HepG2 (cell line): ENCODE measurements around the gene RTP5. TPM values are rescaled to one million over a fixed set of nuclear protein-coding genes. Genes with fewer than 3 reads are reported as not detected.

Source experiments
- ATAC-seq: fragments of 200-7000 bp; cut with Tn5 transposase; 3 replicates; pipeline ENCODE4 v1.9.1; 2020; ENCODE audit warnings: mild to moderate bottlenecking, moderate library complexity
- BruUV-seq: library from RNA; stranded (reverse); fragments of 400-500 nt; replicated peaks from 2 replicates; lab custom pipeline; 2021; lab: Mats Ljungman, UMichigan
- CTCF ChIA-PET: fragments of 300-600 bp; formaldehyde crosslinking; extraction: SDS; loops from one replicate; lab custom pipeline; 2021; ENCODE audit warnings: low total read pairs, inconsistent platforms, low intra/inter-chr PET ratio; lab: Yijun Ruan, JAX
- POLR2A ChIA-PET: fragments of 350-600 bp; sonication (Branson Sonifier 250); formaldehyde crosslinking; loops from one replicate; lab custom pipeline; 2020; ENCODE audit warnings: antibody characterized with exemption, inconsistent platforms; lab: Yijun Ruan, JAX
- DNase-seq: peaks from one replicate; pipeline ENCODE4 v3.0.0-alpha.2; 2015; ENCODE audit warnings: low spot score
- FAIRE-seq: peaks from 3 replicates; lab custom pipeline; 2011; peaks lifted over from hg19 to GRCh38; lab: Jason Lieb, UNC
- H2AFZ ChIP-seq: one replicate; pipeline ENCODE4 v1.6.1; 2011; ENCODE audit warnings: low read length, inconsistent platforms
- H3K27ac ChIP-seq: fragments of 300-600 bp; 3 replicates; pipeline ENCODE4 v1.8.0; 2011; ENCODE audit warnings: mixed run types, mild to moderate bottlenecking, mixed read lengths, low read length, inconsistent platforms; ENCODE audit not compliant: insufficient read depth; ENCODE audit errors: extremely low read length
- H3K27me3 ChIP-seq, 2 experiments: fragments of 200-600 bp in 1 of 2; 2 replicates in 1 of 2; 3 replicates in 1 of 2; pipeline versions ENCODE4 v1.6.0 to v1.8.0; 2011; ENCODE audit warnings: low read length in 2 of 2, mild to moderate bottlenecking in 2 of 2, moderate library complexity in 2 of 2, inconsistent platforms in 1 of 2; ENCODE audit not compliant: insufficient read depth in 2 of 2, control insufficient read depth in 1 of 2
- H3K36me3 ChIP-seq, 2 experiments: fragments of 200-600 bp in 1 of 2; replicated peaks in 1 of 2; 2 replicates in 1 of 2; 3 replicates in 1 of 2; pipeline versions ENCODE4 v1.5.1 to v1.8.0; 2011; ENCODE audit warnings: low read length in 2 of 2, inconsistent platforms in 1 of 2; ENCODE audit not compliant: insufficient read depth in 2 of 2, control insufficient read depth in 1 of 2
- H3K4me1 ChIP-seq: 2 replicates; pipeline ENCODE4 v1.5.1; 2012; ENCODE audit warnings: low read length, inconsistent platforms; ENCODE audit not compliant: insufficient read depth
- H3K4me2 ChIP-seq: 2 replicates; pipeline ENCODE4 v1.6.0; 2011; ENCODE audit warnings: low read depth, low read length, inconsistent platforms
- H3K4me3 ChIP-seq, 3 experiments: fragments of 200-600 bp in 1 of 3; sonication (generic), shearing (Covaris generic) in 1 of 3; replicated peaks in 1 of 3; 2 replicates each; pipeline ENCODE4 v1.5.1; 2011 to 2016; ENCODE audit warnings: low read length in 3 of 3, inconsistent platforms in 2 of 3, low read depth in 2 of 3, mild to moderate bottlenecking in 2 of 3, control low read depth in 1 of 3, mixed read lengths in 1 of 3; ENCODE audit not compliant: insufficient read depth in 1 of 3
- H3K79me2 ChIP-seq: one replicate; pipeline ENCODE4 v1.6.1; 2011; ENCODE audit warnings: low read length, inconsistent platforms; ENCODE audit not compliant: insufficient read depth
- H3K9ac ChIP-seq: 2 replicates; pipeline ENCODE4 v1.6.0; 2011; ENCODE audit warnings: mild to moderate bottlenecking, low read depth, low read length, inconsistent platforms; ENCODE audit not compliant: insufficient read depth
- H3K9me3 ChIP-seq: 2 replicates; pipeline ENCODE4 v1.5.1; 2012; ENCODE audit warnings: mild to moderate bottlenecking, low read length
- H4K20me1 ChIP-seq: 2 replicates; pipeline ENCODE4 v1.6.0; 2011; ENCODE audit warnings: inconsistent platforms, mild to moderate bottlenecking, low read length, moderate library complexity; ENCODE audit not compliant: insufficient read depth
- EZH2 ChIP-seq: conservative IDR thresholded peaks from 2 replicates; pipeline ENCODE4 v1.6.1; 2012; ENCODE audit warnings: mild to moderate bottlenecking, low read depth, low read length, moderate library complexity
- HMGA1 ChIP-seq: sonication (generic); formaldehyde crosslinking; conservative IDR thresholded peaks from 2 replicates; pipeline ENCODE4 v1.4.0; 2020; ENCODE audit warnings: missing genetic modification reagents
- LRRFIP1 ChIP-seq: sonication (generic); formaldehyde crosslinking; conservative IDR thresholded peaks from 2 replicates; pipeline ENCODE4 v1.4.0; 2020; ENCODE audit warnings: missing genetic modification reagents
- MLLT10 ChIP-seq: sonication (generic); formaldehyde crosslinking; IDR thresholded peaks from 2 replicates; pipeline ENCODE4 v1.4.0; 2020; ENCODE audit warnings: missing genetic modification reagents
- ONECUT2 ChIP-seq: sonication (generic); formaldehyde crosslinking; IDR thresholded peaks from 2 replicates; pipeline ENCODE4 v1.4.0; 2020; ENCODE audit warnings: missing genetic modification reagents
- SOX6 ChIP-seq, 2 experiments: fragments of 450-650 bp in 1 of 2; sonication (generic) in 1 of 2; formaldehyde crosslinking in 1 of 2; IDR thresholded peaks; 2 replicates each; pipeline versions ENCODE4 v1.4.0 to v1.6.1; 2017 to 2020; ENCODE audit warnings: antibody characterized with exemption in 1 of 2, mild to moderate bottlenecking in 1 of 2, missing genetic modification reagents in 1 of 2
- SRY ChIP-seq: sonication (generic); formaldehyde crosslinking; IDR thresholded peaks from 2 replicates; pipeline ENCODE4 v1.8.0; 2022; ENCODE audit warnings: mild to moderate bottlenecking, missing genetic modification reagents
- ZBTB3 ChIP-seq: sonication (generic); formaldehyde crosslinking; IDR thresholded peaks from 2 replicates; pipeline ENCODE4 v1.4.0; 2020; ENCODE audit warnings: low read depth, mild to moderate bottlenecking, moderate library complexity, missing genetic modification reagents, borderline replicate concordance
- ZNF138 ChIP-seq: sonication (generic); formaldehyde crosslinking; IDR thresholded peaks from 2 replicates; pipeline ENCODE4 v1.5.0; 2020; ENCODE audit warnings: mild to moderate bottlenecking, low read depth, missing genetic modification reagents
- ZNF143 ChIP-seq: sonication (generic); formaldehyde crosslinking; IDR thresholded peaks from 2 replicates; pipeline ENCODE4 v1.4.0; 2020; ENCODE audit warnings: missing genetic modification reagents
- WGBS: methylation state at CpG from one replicate; pipeline ENCODE4 v1.1.6; 2017; ENCODE audit warnings: low lambda C conversion rate; 5-methylcytosine and 5-hydroxymethylcytosine counted together
- in situ Hi-C: cut with HindIII; loops from 2 replicates; pipeline ENCODE4 v1.10.0; 2017; ENCODE audit warnings: low pct_unique_long_range_greater_than_20kb; ENCODE audit not compliant: extremely low pct_ligation_motif_present
- intact Hi-C: fragments of 100-400 bp; cut with micrococcal nuclease; formaldehyde crosslinking; loops from one replicate; pipeline ENCODE4 v1.10.0; 2022; ENCODE audit not compliant: unreplicated experiment
- polyA plus RNA-seq, 8 experiments: library from polyadenylated mRNA; depleted of rRNA in 3 of 8; stranded (reverse) in 7 of 8; unstranded in 1 of 8; fragments of >200 nt; fragmentation: Illumina TruSeq in 4 of 8; extraction: Trizol in 4 of 8; gene quantifications; 2 replicates each; pipeline versions ENCODE4 v1.2.1 to v1.2.3, GENCODE V29; 2011 to 2016; ENCODE audit warnings: low read depth in 4 of 8, missing spikeins in 1 of 8, mixed read lengths in 1 of 8; ENCODE audit not compliant: insufficient read depth in 1 of 8
- total RNA-seq, 5 experiments: library from RNA; depleted of rRNA; stranded (reverse); fragments of >200 nt; fragmentation: Illumina TruSeq; extraction: Trizol; gene quantifications; 2 replicates each; pipeline ENCODE4 v1.2.3, GENCODE V29; 2016; ENCODE audit warnings: low read depth in 1 of 5
- TF ChIP-seq, protein P1 (sequence below): sonication (generic); formaldehyde crosslinking; IDR thresholded peaks from 2 replicates; pipeline ENCODE4 v1.5.0; 2020; ENCODE audit warnings: missing genetic modification reagents, mild to moderate bottlenecking, borderline replicate concordance

The RTP5 gene
- total and polyA plus RNA-seq, 2 of the 13 experiments (the other 11 are each of a cell fraction or from before 2014, with no cell fraction given), result not detected

DNA sequence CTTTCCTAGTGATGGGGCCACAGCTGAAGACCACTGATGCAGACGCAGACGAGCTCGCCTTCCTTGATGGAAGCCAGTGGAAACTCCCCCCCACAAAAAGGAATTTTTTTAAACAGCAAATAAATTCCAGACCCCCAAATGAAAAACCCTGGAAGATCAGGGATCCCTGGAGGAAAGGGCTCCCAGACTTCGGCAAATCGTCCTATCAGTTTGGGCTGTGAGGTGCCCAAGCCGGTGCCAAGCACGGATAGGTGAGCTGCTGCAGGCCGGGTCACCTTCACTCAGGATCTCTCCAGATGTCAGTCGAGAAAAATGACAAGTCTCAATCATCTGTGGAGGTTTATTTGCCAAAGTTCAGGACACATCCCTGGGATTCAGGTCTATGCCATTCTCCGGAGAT lies 42.0 kb downstream of the RTP5 start (continued):
- TF ChIP-seq ONECUT2 (no peak), MLLT10 (CRISPR knock-in tag) (no peak), SRY (no peak), ZNF143 (CRISPR knock-in tag) (no peak), HMGA1 (CRISPR knock-in tag) (no peak), ZBTB3 (CRISPR knock-in tag) (no peak), ZNF138 (no peak)
- TF ChIP-seq, protein P1, sequence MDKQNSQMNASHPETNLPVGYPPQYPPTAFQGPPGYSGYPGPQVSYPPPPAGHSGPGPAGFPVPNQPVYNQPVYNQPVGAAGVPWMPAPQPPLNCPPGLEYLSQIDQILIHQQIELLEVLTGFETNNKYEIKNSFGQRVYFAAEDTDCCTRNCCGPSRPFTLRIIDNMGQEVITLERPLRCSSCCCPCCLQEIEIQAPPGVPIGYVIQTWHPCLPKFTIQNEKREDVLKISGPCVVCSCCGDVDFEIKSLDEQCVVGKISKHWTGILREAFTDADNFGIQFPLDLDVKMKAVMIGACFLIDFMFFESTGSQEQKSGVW (CRISPR knock-in tag), result no peak

- H3K27me3 ChIP-seq, result peaks cover 12 to 66% of the 10 kb centered on the region in 2 experiments
- H3K4me2 ChIP-seq, result peak overlapping the region; percentile 30; the same call in 1 of the 2 replicates
- H4K20me1 ChIP-seq, result no peaks in the 10 kb centered on the region
- 0 out of 2 replicates have a peak, but pooled peaks have one; percentile 17 for TF ChIP-seq EZH2
- TF ChIP-seq SOX6 (IDR thresholded peaks at IDR 0.05), result no peak
- peak; percentile 25; the same call in 1 of the 2 replicates for TF ChIP-seq SOX6 (CRISPR knock-in tag; IDR thresholded peaks at IDR 0.05)
- no peak for TF ChIP-seq LRRFIP1 (CRISPR knock-in tag)
- intact Hi-C loops (no loop called here), in situ Hi-C loops (no loop called here)
- no peak overlapping the region for H3K9ac ChIP-seq
- ChIA-PET POLR2A (no interaction called here), CTCF (no interaction called here)
- H3K4me3 ChIP-seq, result no peak overlapping the region
- ATAC-seq (no peak), FAIRE-seq (no peak), DNase-seq (peak; percentile 29)
- H3K9me3 ChIP-seq, result no peaks in the 10 kb centered on the region
- no TSS peak for BruUV-seq
- H3K36me3 ChIP-seq, result no peaks in the 10 kb centered on the region
- no peaks in the 10 kb centered on the region for H3K79me2 ChIP-seq
- no peak overlapping the region for H2AFZ ChIP-seq
- no peak overlapping the region for H3K27ac ChIP-seq
- H3K4me1 ChIP-seq, result peaks cover 17% of the 10 kb centered on the region
- WGBS, result 23% methylated on average over 17 of the region's 17 CpGs
Measured at GRCh38 chr2:241912021-241912555, 42.6 kb downstream of the RTP5 start.
